Measurements from ENCODE around the gene EHBP1L1.

The EHBP1L1 gene

GRCh38 chr11:65593518-65594414 lies 17.9 kb downstream of the EHBP1L1 start:
- peaks cover 1 to 2% of the 10 kb centered on the region in 2 experiments for H3K4me1 ChIP-seq (ENCODE audit: control insufficient read depth in 1 of 2, insufficient read depth in 1 of 2, low read depth in 1 of 2, low read length in 1 of 2)
- peaks cover 97% of the 10 kb centered on the region for H3K36me3 ChIP-seq
- H3K27me3 ChIP-seq: no peaks in the 10 kb centered on the region
- H3K9me3 ChIP-seq: no peaks in the 10 kb centered on the region
- H3K27ac ChIP-seq: peak overlapping the region; percentile 34
- H3K4me3 ChIP-seq (ENCODE audit: low read depth in 1 of 2, low read length in 1 of 2): no peak overlapping the region
- TF ChIP-seq CTCF (IDR thresholded peaks at IDR 0.05): peak; percentile 54

- Histone ChIP-seq H3K27ac (peak overlapping the region; percentile 10), H3K4me1 (ENCODE audit: control insufficient read depth in 1 of 2, insufficient read depth in 1 of 2, low read depth in 1 of 2, low read length in 1 of 2) (no peaks in the 10 kb centered on the region), H3K27me3 (no peaks in the 10 kb centered on the region), H3K9me3 (no peaks in the 10 kb centered on the region), H3K36me3 (peaks cover 97% of the 10 kb centered on the region), H3K4me3 (ENCODE audit: low read depth in 1 of 2, low read length in 1 of 2) (no peak overlapping the region)
- no peak for TF ChIP-seq CTCF (IDR thresholded peaks at IDR 0.05)
These were observed 19.3 kb downstream of the EHBP1L1 start for GRCh38 chr11:65595131-65595530.

GRCh38 chr11:65595543-65596281 lies 19.9 kb downstream of the EHBP1L1 start, which contains the start of gene KCNK7:
TSS of gene KCNK7 (minus strand) at chr11:65595800. CDS start at chr11:65595772, 28 bp downstream.
- Histone ChIP-seq H3K27me3 (no peaks in the 10 kb centered on the region), H3K4me1 (ENCODE audit: control insufficient read depth in 1 of 2, insufficient read depth in 1 of 2, low read depth in 1 of 2, low read length in 1 of 2) (no peaks in the 10 kb centered on the region), H3K36me3 (peaks cover 97% of the 10 kb centered on the region), H3K9me3 (no peaks in the 10 kb centered on the region), H3K27ac (peak within 1 kb of the TSS; percentile 10), H3K4me3 (ENCODE audit: low read depth in 1 of 2, low read length in 1 of 2) (no peak within 1 kb of the TSS)
- no peak for TF ChIP-seq CTCF (IDR thresholded peaks at IDR 0.05)

GRCh38 chr11:65596520-65596919 lies 20.7 kb downstream of the EHBP1L1 start:
- Histone ChIP-seq H3K27ac (no peak overlapping the region), H3K4me3 (ENCODE audit: low read depth in 1 of 2, low read length in 1 of 2) (no peak overlapping the region), H3K9me3 (no peaks in the 10 kb centered on the region), H3K27me3 (no peaks in the 10 kb centered on the region), H3K4me1 (ENCODE audit: control insufficient read depth in 1 of 2, insufficient read depth in 1 of 2, low read depth in 1 of 2, low read length in 1 of 2) (no peaks in the 10 kb centered on the region), H3K36me3 (peaks cover 97% of the 10 kb centered on the region)
- no peak for TF ChIP-seq CTCF (IDR thresholded peaks at IDR 0.05)

- Histone ChIP-seq H3K27ac (no peak overlapping the region), H3K4me1 (ENCODE audit: control insufficient read depth in 1 of 2, insufficient read depth in 1 of 2, low read depth in 1 of 2, low read length in 1 of 2) (no peaks in the 10 kb centered on the region), H3K9me3 (no peaks in the 10 kb centered on the region), H3K36me3 (peaks cover 97% of the 10 kb centered on the region), H3K27me3 (no peaks in the 10 kb centered on the region), H3K4me3 (ENCODE audit: low read depth in 1 of 2, low read length in 1 of 2) (no peak overlapping the region)
- TF ChIP-seq CTCF (IDR thresholded peaks at IDR 0.05): no peak
These were observed 22.4 kb downstream of the EHBP1L1 start for GRCh38 chr11:65598258-65598699.

Data from neutrophil (primary cell).